ENCODE measurements around the gene IL4R.
"Not testable (repeated sequence)": the region's sequence is repeated elsewhere in the genome, so short reads cannot be mapped to it uniquely, and the experiment has no call there.

The IL4R gene

DNA sequence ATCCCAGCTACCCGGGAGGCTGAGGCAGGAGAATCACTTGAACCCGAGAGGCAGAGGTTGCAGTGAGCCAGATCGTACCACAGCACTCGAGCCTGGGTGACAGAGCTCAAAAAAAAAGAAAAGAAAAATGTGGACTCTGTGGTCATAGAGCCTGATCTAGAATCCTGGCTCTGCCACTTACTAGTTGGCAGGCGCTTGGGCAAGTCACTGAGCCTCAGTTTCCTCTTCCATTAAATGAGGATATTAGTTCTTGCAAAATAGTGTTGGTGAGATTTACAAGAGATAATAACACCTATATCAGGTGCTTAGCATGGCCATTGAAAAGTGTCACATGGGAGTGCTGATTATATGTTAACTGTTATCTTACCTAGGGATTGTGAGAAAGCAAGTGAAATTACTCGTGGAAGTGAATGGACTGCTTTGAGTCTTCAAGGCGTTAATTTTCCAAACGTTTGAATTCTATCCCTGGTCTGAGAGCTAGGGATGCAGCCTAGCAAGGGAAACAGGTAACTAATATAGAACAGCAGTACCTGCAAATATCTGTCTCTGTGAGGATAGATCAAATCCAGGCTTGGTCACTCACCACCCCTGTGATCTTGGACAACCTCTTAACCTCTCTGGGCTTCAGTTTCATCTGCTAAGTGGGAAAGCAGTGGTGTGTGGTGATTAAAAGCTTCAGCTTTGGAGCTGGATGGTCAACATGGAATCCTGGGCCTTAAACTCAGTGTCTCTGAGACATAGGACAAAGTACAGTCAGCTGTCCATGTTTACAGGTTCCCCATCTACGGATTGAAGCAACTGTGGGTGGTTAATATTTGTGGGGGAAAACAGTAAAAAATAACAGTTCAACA is 44.2 kb upstream of the IL4R start:
- Mint-ChIP-seq H3K4me1 (no peaks in the 10 kb centered on the region), H3K4me3 (peak overlapping the region; percentile 54 to 97 (median 95)), H3K27me3 (ENCODE audit: low read depth) (no peaks in the 10 kb centered on the region), H3K27ac (peak overlapping the region in 1 of 3 experiments; percentile 51), H3K36me3 (ENCODE audit: low read depth) (no peaks in the 10 kb centered on the region), H3K9me3 (no peaks in the 10 kb centered on the region)
- TF ChIP-seq, protein P1, sequence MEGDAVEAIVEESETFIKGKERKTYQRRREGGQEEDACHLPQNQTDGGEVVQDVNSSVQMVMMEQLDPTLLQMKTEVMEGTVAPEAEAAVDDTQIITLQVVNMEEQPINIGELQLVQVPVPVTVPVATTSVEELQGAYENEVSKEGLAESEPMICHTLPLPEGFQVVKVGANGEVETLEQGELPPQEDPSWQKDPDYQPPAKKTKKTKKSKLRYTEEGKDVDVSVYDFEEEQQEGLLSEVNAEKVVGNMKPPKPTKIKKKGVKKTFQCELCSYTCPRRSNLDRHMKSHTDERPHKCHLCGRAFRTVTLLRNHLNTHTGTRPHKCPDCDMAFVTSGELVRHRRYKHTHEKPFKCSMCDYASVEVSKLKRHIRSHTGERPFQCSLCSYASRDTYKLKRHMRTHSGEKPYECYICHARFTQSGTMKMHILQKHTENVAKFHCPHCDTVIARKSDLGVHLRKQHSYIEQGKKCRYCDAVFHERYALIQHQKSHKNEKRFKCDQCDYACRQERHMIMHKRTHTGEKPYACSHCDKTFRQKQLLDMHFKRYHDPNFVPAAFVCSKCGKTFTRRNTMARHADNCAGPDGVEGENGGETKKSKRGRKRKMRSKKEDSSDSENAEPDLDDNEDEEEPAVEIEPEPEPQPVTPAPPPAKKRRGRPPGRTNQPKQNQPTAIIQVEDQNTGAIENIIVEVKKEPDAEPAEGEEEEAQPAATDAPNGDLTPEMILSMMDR (IDR thresholded peaks at IDR 0.05; ENCODE audit: unreplicated experiment in 3 of 3), result no peak

DNA sequence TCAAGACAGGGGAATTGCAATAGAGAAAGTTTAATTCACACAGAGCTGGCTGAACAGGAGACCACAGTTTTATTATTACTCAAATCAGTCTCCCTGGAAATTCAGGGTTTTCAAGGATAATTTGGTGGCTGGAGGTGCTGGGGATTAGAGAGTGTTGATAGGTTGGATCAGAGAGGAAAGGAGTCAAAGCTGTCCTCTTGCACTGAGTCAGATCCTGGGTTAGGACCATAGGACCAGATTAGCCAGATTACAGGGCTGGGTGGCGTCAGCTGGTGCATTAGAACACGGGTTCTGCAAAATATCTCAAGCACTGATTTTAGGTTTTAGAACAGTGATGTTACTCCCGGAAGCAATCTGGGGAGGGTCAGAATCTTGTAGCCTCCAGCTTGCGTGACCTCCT is 43.4 kb upstream of the IL4R start:
- Mint-ChIP-seq H3K36me3 (ENCODE audit: low read depth) (no peaks in the 10 kb centered on the region), H3K27ac (no peak overlapping the region), H3K4me1 (no peaks in the 10 kb centered on the region), H3K9me3 (no peaks in the 10 kb centered on the region), H3K4me3 (peak overlapping the region in 2 of 3 experiments; percentile 33 to 56), H3K27me3 (ENCODE audit: low read depth) (no peaks in the 10 kb centered on the region)
- TF ChIP-seq, protein P1 (IDR thresholded peaks at IDR 0.05; ENCODE audit: unreplicated experiment in 3 of 3), result no peak

DNA sequence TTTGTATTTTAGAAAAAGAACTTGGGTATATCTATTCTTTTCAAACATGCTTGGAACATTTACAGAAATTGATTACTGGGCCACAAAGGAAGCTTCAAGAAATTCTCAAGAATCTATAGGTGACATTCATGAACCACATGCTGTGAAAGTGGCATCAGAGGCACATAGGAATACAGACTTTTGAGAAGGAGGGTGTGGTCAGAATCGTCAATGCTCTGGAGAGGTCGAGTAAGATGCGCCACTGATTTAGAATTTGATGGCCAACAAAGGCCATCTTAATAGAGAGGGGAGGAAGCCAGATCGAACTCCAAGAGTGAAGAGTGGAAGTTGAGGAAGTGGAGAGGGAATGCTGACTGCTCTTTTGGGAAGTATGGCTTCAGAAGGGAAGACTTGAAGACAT is 41.7 kb upstream of the IL4R start:
- Mint-ChIP-seq H3K4me1 (no peaks in the 10 kb centered on the region), H3K4me3 (no peak overlapping the region), H3K36me3 (ENCODE audit: low read depth) (no peaks in the 10 kb centered on the region), H3K27me3 (ENCODE audit: low read depth) (no peaks in the 10 kb centered on the region), H3K9me3 (no peaks in the 10 kb centered on the region), H3K27ac (no peak overlapping the region)
- TF ChIP-seq, protein P1 (IDR thresholded peaks at IDR 0.05; ENCODE audit: unreplicated experiment in 3 of 3), result no peak

DNA sequence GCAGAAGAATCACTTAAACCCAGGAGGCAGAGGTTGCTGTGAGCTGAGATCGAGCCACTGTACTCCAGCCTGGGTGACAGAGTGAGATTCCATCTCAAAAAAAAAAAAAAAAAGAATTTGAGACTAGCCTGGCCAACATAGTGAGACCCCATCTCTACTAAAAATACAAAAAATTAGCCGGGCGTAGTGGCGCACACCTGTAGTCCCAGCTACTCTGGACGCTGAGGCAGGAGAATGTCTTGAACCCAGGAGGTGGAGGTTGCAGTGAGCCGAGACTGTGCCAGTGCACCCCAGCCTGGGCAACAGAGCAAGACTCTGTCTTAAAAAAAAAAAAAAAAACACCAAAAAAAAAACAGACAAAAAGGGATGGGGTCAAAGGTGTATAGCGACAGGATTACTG is 41.1 kb upstream of the IL4R start:
- not testable (repeated sequence) for H3K4me3 Mint-ChIP-seq; H3K9me3 Mint-ChIP-seq; H3K4me1 Mint-ChIP-seq; H3K27ac Mint-ChIP-seq; H3K27me3 Mint-ChIP-seq (ENCODE audit: low read depth); H3K36me3 Mint-ChIP-seq (ENCODE audit: low read depth)

DNA sequence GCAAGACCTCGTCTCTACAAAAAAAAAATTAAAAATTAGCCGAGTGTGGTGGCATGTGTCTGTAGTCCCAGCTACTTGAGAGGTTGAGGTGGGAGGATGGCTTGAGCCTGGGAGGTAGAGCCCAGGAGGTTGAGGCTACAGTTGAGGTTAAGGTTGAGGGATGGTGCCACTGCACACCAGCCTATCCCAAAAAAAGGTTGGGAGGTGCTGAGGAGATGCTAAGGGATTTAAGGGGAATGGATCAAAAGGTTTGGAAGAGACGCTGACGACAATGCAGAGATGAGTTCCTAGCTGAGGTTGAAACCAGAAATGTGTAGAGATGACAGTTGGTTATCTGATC is 40.5 kb upstream of the IL4R start:
- H3K4me1 Mint-ChIP-seq, result no peaks in the 10 kb centered on the region
- TF ChIP-seq, protein P1 (IDR thresholded peaks at IDR 0.05; ENCODE audit: unreplicated experiment in 3 of 3), result no peak
- H3K27ac Mint-ChIP-seq, result no peak overlapping the region
- H3K27me3 Mint-ChIP-seq (ENCODE audit: low read depth), result no peaks in the 10 kb centered on the region
- H3K36me3 Mint-ChIP-seq (ENCODE audit: low read depth), result no peaks in the 10 kb centered on the region
- H3K9me3 Mint-ChIP-seq, result no peaks in the 10 kb centered on the region
- H3K4me3 Mint-ChIP-seq, result no peak overlapping the region

DNA sequence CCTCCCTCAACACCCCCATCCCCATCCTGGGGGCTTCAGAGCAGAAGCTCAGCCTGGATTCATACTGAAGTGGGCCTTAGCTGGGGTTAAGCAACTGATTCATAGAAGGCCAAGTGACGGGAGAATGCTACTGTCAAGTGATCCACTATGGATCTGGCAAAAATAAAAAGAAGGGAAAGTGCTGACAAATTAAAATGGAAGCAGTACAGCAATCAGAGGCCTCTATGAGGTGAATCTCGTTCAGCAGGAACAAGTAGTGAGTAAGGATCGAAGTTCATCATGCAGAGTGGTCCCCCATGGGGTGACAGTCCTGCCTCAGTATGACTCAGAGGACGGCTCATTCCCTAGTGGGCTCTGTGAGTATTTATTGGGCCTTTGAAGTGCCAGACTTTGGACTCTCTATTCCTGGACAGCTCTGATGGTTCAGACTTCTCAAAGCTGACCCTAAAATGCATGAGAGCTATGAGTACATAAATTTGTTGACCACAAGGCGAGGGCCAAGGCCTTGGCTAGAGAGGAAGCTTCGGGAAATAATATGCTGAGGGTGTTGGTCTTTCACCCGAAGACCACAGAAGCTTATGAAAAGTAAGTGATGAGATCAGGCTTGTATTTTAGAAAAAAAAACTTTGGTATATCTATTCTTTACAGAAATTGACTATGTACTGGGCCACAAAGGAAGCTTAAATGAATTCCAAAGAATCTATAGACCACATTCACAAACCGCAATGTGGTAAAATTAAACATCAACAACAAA is 39.9 kb upstream of the IL4R start:
- no peaks in the 10 kb centered on the region for H3K36me3 Mint-ChIP-seq (ENCODE audit: low read depth)

DNA sequence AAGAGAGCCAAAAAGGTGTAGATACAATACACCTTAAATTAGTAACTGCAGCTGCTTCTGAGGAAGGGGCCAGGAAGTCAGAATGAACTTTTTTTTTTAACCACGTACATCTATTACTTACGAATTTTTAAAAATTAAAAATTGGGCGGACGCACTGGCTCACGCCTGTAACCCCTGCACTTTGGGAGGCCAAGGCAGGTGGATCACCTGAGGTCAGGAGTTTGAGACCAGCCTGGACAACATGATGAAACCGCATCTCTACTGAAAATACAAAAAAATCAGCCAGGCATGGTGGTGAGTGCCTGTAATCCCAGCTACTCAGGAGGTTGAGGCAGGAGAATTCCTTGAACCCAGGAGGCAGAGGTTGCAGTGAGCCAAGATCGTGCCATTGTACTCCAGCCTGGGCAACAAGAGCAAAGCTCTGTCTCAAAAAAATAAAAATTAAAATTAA is 39.3 kb upstream of the IL4R start:
- not testable (repeated sequence) for H3K27me3 Mint-ChIP-seq (ENCODE audit: low read depth); H3K9me3 Mint-ChIP-seq; H3K4me3 Mint-ChIP-seq; H3K36me3 Mint-ChIP-seq (ENCODE audit: low read depth); H3K4me1 Mint-ChIP-seq; H3K27ac Mint-ChIP-seq

More for the DNA sequence above, 39.9 kb upstream of the IL4R start:
- no peaks in the 10 kb centered on the region for H3K9me3 Mint-ChIP-seq
- H3K4me1 Mint-ChIP-seq, result no peaks in the 10 kb centered on the region
- no peak overlapping the region for H3K4me3 Mint-ChIP-seq
- no peak overlapping the region for H3K27ac Mint-ChIP-seq
- H3K27me3 Mint-ChIP-seq (ENCODE audit: low read depth), result no peaks in the 10 kb centered on the region
- TF ChIP-seq, protein P1 (IDR thresholded peaks at IDR 0.05; ENCODE audit: unreplicated experiment in 3 of 3), result no peak

Data from nephron (organoid).